HL-60/S4 treated with phorbol 12-myristate 13-acetate at 8.2 ng/mL for 4 days and 3 days (cell line): Measurements from ENCODE around the gene TRIM66.

Experiments
- in situ Hi-C: fragments of 300-500 bp; cut with MboI; formaldehyde crosslinking; loops from 2 replicates; pipeline ENCODE4 v1.15.0; 2022; ENCODE audit warnings: low sequenced_read_pairs

Gene TRIM66

GRCh38 chr11:8715501-8715900 is 33.0 kb upstream of the TRIM66 start:
- in situ Hi-C loops = no loop called here

GRCh38 chr11:8714622-8715225 is 32.3 kb upstream of the TRIM66 start:
- in situ Hi-C loops = no loop called here

- in situ Hi-C loops = no loop called here
These were observed 31.4 kb upstream of the TRIM66 start for GRCh38 chr11:8713760-8714454.

- in situ Hi-C loops = no loop called here
These were observed 30.0 kb upstream of the TRIM66 start for GRCh38 chr11:8712506-8712905.

GRCh38 chr11:8711895-8712442 is 29.5 kb upstream of the TRIM66 start:
- in situ Hi-C loops = no loop called here

GRCh38 chr11:8709777-8710176 is 27.3 kb upstream of the TRIM66 start:
- in situ Hi-C loops = no loop called here

- in situ Hi-C loops = no loop called here
These were observed 26.7 kb upstream of the TRIM66 start for GRCh38 chr11:8709002-8709672.

- in situ Hi-C loops = no loop called here
These were observed 25.2 kb upstream of the TRIM66 start for GRCh38 chr11:8707541-8708191.

DNA sequence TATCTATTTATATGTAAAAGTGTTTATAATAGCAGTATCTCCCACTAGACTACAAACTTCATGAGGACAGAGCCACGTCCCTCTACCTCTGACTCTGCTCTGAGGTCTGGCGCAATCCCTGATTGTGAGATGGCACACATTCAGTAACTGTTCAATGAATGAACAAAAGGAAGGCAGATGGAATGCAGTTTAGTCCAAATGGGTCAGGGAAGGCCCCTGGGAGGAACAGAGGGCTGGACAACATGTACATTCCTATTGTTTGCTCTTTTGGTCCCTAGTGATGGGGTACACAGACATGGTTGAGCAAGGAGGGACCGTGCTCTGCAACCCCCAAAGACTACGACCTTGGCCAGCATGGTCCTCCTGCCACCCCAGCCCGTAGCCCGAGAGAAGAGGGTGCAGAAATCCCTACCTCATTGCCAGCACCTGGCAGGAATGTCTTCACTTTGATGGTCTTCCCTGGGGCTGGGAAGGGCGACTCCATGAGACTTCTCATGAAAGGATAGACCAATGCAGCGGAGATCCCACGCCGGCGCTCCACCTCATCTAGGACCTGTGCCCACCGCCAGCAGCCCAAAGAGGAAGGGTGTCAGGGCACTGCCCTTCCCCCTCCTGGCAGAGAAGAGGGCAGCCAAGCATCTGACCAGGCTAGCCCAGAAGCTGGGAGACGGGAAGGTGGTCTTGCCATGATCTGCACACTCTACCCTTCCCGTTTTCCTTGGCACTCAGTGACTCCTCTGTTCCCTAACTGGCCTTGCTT is 24.4 kb upstream of the TRIM66 start:
- in situ Hi-C loops = no loop called here

- in situ Hi-C loops = no loop called here
These were observed 22.7 kb upstream of the TRIM66 start for GRCh38 chr11:8705146-8705545.

- in situ Hi-C loops = no loop called here
These were observed 21.7 kb upstream of the TRIM66 start for GRCh38 chr11:8704136-8704535.

DNA sequence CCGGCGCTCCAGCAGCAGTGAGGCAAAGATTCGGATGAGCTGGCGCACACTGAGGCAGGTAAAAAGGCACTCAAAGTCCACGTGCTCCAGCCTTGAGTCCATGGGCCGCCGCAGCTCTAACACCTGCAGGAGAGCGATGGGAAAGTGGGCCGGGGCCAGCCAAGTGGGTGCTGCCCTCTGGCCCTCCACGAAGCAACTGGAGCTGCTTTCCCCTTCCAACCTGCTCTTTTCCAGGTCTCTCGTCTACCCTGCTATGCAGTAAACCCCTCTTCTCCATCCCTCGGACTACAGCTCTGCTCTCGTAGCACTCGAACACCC is 20.1 kb upstream of the TRIM66 start:
- in situ Hi-C loops = no loop called here

DNA sequence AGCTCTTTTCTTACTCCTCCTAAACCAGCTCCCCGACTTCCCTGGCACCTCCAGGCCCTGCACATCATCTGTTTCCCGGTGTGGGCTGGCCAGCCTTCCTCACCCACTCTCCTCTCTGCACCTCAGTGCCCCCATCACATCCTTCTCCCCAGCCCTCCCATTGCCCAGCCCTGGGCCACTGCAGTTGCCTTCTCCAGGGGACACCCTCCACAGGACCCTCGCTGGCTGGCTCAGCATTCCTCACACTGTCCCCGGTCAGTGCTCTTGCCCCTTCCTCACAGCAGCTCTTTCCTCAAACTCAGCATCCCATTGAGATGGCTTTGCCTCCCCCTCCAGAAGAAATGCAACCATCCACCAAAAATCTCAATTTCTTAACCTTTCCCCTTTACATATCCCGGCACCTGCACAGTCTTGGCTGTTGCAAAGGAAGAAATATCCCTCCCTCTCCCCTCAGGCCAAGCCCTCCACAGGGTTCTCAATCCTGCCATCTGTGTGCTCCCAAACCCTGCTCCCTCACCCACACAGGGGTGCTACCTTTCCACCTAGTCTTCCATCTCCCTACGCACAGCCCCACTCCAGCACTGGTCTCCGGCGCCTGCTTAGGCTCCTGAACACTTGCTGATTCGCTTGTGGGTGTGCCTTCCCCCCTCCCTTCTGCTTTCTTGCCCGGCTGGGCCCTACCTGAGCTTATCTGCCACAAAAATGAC is 19.6 kb upstream of the TRIM66 start:
- in situ Hi-C loops = no loop called here

- in situ Hi-C loops = no loop called here
These were observed 17.4 kb upstream of the TRIM66 start for GRCh38 chr11:8699903-8700302.

DNA sequence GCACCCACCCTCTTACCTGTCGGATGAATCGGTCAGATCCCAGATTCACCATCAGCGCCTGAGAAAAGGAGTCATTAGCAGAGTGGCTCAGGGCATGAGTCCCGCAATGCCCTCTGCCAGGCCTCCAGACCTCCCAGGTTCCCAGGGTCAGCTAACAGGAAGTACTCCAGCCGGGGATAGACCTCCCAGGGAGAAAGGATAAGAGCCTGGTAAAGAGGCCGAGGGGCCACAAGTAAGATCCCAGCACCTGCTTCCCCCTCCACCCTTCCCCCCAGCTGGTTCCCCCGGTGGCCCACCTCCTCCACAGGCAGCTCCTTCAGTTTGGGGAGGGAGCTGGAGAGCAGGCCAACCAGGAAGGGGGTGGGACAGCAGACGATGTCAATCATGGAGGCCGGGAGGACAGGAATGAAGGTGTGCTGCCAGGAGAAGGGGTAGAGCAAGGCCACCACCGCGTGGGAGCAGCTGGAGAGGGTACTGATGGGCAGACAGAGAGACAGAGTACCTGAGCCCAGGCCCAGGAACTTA is 16.5 kb upstream of the TRIM66 start:
- in situ Hi-C loops = no loop called here

- in situ Hi-C loops = no loop called here
These were observed 15.9 kb upstream of the TRIM66 start for GRCh38 chr11:8698379-8698851.

DNA sequence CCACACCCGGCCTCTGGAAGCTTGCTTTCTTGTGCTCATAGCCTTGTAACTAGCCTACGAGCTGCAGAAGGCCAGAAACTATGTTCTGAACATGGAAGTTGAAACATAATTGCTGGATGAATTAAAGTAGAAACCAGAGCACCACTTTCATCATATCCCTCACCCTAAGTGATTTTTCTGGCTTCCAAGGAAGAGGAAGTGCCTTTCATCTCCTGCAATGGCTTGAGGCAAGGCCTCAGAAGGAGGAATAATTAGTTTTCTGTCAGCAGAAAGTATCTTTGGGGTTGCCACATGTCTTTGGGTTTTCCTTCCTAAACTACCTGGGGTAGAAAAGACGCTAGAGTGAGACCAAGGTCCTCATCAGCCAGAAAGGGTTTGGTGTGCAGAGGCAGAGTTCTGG is 14.6 kb upstream of the TRIM66 start:
- in situ Hi-C loops = no loop called here

GRCh38 chr11:8694137-8694536 is 11.7 kb upstream of the TRIM66 start:
- in situ Hi-C loops = no loop called here

DNA sequence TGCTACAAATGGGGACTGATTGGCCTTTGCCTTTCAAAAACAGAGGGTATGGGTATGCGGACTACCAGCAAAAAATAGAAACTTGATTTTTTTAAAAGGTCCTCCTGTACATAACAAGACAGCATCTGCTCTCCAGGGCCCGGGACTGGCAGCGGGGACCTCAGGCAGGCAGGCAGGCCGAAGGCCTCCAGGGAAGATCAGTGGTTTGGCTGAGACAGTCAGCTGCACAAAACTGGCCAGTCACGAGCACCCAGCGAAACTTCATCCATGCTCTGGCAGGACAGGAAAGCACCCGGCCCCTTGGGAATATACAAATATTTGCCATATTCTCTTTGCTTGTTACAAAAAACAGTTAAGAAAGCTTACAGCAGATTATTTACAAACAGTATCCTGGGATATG is 11.1 kb upstream of the TRIM66 start:
- in situ Hi-C loops = no loop called here

GRCh38 chr11:8693010-8693551 is 10.6 kb upstream of the TRIM66 start:
- in situ Hi-C loops = no loop called here
